Stimulated activated CD4-positive, alpha-beta T cell treated with anti-CD3 and anti-CD28 coated beads, Interleukin-12 subunit alpha, Interleukin-12 subunit beta, amount 100 ng/mL, for 4 hours (primary cell): ENCODE measurements around the gene STAB2.
"Not testable (repeated sequence)": the region's sequence is repeated elsewhere in the genome, so short reads cannot be mapped to it uniquely, and the experiment has no call there.

Experiments used
- DNase-seq: peaks from one replicate; pipeline ENCODE4 v3.0.0-alpha.2; 2020

The STAB2 gene

DNA sequence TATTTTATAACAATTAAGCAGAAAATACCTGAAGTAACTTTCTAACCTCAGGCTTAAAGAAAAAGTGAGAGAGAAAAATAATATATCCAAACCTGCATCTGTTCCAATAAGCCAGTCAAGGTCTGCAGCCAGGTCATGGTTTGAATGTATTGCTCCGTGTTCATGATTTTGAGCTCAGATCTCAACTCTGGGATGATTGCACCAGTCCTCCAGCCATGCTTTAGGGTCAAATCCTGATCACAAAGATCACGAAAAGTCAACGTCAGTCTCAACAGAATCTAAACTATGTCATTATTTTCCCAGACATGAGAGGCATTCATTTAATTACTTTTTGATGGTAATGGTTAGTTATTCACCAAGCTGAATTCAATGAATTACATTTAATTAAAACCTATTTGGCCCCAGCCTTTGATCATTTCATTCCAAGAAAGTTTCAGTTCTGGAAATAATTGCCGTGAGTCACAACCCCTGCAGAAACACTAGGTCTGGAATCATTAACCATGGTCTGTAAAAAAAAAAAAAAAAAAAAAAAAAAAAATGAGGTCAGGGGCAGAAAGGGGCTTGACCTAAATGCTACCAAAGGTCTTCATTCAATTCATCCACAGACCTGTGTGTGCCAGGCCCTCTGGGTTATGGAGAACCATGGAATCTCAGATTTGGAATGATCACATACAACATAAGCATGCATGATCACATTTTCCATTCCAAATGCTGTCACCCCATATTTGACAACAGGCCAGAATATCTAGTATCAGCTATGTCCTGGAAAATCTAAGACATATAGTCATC, 198.4 kb downstream of the STAB2 start:
- DNase-seq = no peak

DNA sequence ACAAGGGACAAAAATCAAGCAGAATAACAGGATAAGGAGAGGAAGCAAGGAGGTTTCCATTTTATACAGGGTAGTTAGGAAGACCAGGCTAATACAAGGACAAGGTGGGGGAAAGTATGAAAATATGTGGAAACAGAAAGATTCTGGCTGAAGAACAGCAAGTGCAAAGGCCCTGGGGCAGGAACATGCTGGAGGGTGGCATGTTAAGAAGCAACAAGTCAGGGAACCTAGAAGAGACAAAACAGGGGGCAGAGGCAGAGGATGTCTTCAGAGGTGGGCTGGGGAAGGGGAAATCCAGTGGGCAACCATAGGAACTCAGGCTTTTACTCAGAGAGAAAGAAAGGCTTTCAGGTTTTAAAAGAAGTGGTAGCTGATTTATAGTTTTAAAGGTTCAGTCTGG, 199.1 kb downstream of the STAB2 start:
- no peak for DNase-seq

- no peak for DNase-seq
Measured at GRCh38 chr12:103791350-103791920, 204.4 kb downstream of the STAB2 start.

DNA sequence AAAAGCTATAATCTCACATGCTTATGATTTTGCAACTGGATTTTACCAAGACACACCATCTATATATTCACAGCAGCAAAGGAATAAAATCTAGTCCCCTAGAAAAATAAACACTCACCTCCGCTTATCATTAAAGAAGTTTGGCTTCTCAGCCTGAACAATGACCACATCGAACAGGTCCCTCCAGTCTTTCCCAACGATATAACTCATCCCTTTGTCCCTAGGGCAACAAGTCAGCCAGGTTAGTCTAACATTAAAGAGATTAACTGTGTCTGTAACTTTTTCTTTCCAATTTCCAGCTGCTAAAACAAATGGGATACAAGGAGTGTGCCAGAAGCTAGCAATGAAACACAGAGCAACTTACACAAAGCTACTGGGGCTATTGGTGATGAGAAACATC, 206.0 kb downstream of the STAB2 start:
- no peak for DNase-seq

GRCh38 chr12:103793512-103794045, 206.5 kb downstream of the STAB2 start:
- DNase-seq = no peak

DNA sequence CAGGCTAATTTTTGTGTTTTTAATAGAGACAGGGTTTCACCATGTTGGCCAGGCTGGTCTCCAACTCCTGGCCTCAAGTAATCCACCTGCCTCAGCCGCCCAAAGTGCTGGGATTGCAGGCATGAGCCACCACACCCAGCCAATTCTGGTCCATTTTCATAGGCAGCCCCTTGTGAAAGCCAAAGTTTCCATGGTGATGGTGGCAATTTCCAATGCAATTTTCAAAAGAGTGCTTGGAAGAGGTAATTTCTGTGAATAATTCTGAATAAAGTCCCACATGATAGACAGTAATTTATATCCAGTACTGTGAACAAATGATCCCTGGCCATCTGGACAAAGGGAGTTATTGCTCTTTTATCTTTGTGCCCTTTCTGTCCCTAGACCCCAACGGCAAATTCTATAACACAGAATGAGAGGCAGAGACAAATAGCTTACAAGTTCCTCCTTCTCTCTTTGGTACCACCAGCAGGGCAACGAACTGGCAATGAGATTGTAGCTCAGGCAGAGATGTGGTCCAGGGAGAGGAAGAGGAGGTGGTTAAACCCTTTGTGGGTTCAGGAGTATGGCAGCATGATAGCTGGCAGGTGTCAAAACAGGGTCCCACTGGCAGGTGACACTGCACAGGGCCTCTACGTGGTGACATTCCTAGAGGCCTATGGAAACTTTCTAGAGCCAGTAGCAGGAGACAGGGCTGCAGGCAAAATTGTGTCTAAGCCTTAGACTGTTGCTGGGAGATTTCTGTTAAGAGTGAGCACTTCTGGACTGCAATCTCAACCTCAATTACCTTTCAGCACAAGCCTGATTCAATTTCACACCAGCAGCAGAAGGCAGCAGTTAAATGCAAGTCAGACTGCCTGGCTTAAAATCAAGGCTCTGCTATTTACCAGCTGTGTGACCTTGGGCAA, 207.5 kb downstream of the STAB2 start:
- no peak for DNase-seq

DNA sequence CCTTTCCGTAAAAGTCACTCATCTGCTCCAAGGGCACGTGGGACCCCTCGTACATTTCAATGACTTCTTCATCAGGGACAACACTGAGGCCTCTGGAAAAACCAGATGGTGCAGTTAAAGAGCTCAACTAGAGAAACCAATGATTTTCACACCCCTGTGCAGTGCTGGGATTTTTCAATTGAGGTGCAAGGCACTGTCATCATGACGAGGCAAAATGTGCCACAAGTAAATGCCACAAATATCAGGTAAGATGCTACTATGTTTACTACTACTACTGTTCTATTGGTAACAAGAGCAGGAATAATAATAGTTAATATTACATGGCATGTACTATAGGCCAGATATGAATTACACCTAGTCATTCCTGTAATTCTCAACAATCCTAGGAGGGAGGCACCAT, 211.5 kb downstream of the STAB2 start:
- DNase-seq = no peak

GRCh38 chr12:103799504-103799856, 212.4 kb downstream of the STAB2 start:
- no peak for DNase-seq

GRCh38 chr12:103799857-103800771, 213.0 kb downstream of the STAB2 start:
- DNase-seq = no peak

DNA sequence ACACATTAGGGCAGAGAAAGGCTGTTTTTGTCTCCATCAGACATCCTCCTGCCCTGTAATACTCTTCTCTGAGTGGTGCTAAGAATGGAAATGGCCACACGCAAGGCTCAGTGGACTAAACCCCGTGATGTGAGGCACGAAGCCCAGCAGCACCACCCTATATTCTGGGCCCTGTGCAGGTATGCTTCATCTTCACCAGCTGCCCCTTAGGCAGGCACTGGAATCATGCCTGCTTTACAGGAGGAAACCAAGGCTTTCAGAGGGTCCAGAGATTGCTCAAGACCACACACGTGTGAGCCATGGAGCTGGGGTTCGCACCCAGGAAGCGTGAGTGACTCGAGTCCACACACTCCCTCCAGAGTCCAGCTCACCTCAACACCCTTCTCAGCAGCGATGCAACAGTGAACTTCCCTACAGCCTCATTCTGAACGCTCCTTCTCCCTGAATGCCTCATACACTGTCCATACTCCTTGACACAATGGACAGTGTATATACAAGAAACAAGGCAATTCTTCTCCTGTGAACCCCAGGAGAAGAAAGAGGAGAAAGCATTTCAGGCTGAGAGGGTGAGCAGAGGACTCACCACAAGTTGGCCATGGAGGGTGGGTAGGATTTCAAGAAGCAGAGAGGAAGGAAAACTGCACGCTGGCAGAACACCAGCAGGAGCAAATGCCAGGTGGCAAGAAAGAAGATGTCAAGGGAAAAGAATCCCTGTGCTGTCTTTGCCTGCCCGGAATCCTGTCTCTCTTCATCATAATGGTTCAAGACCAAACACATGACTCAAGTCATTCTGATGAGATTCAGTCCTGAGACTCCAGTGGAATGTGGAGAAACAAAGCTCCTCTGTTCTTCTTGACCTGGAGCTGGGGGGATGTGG, 214.9 kb downstream of the STAB2 start:
- no peak for DNase-seq

- no peak for DNase-seq
Measured at GRCh38 chr12:103802586-103802886, 215.5 kb downstream of the STAB2 start.

DNA sequence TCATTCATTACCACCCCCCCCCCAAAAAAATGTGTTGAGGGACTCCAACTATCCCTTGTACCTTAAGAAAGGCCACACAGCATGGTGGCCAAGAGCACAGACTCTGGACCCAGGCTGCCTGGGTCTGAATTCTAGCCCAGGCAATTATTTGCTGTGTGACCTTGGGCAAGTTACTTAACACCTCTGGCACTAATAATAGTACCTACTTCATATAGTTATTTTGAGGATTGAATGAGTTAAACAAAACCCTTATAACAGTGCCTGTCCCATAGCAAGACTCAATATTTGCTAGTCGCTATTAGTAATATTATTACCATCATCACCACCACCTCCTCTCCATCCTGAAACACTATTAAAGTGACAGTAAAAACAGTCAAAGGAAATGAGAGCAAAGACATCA, 216.8 kb downstream of the STAB2 start:
- no peak for DNase-seq

DNA sequence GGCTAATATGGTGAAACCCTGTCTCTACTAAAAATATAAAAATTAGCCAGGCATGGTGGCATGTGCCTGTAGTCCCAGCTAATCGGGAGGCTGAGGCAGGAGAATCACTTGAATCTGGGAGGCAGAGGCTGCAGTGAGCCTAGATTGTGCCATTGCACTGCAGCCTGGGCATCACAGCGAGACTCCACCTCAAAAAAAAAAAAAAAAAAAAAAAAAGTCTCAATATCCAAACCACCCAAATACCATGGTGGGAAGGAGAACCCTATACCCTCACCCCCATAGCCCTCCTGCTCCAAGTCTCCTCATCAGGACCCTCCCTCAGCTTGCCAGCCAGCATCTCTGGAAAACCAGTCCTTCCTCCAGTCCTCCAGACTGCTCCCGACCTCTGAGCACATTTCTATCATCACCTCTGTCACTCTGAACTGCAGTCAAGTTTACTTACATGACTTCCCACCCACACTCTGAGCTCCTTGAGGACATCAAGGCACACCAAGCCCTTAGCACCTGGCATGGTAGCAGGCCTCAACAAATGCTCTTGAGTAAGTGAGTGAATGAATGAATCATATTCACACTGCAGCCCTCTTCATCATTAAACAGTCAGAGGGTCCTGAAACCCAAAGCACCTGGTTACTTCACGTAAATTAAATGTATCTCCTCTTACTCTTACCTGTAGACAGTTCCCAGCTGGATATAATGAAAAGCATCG, 218.7 kb downstream of the STAB2 start:
- no peak for DNase-seq

- no peak for DNase-seq
Measured at GRCh38 chr12:103806803-103807202, 219.7 kb downstream of the STAB2 start.

GRCh38 chr12:103807561-103808238, 220.6 kb downstream of the STAB2 start:
- DNase-seq = no peak

DNA sequence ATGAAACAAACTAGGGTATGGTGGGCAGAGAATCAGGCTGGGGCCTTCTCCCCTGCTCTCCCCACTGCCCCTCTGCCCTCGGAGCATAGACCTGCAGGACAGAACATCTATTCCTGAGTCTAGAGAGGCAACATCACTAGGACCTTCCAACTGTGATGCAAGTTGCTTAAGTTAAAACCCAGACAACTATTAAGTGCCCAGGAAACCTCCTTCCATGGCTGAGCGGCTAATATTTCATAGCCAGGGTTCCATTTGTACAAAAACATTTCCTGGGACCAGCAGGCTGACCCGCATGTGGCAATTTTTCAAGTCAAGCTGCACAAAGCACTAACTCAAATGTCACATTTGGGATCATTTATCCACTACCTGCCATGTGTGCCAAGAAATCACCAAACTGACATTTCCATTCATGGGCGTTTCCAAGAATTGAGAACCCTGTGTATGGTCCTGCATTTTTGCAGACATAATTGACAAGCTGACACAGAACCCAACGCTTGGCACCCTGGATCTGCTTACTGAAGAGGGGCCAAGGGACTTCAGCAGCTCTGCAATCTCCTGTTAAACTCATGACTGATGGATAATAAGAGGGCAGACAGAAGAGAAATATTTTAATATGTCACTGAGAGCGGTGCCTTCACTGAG, 221.3 kb downstream of the STAB2 start:
- no peak for DNase-seq

- DNase-seq = no peak
Measured at GRCh38 chr12:103809154-103809553, 222.1 kb downstream of the STAB2 start.

DNA sequence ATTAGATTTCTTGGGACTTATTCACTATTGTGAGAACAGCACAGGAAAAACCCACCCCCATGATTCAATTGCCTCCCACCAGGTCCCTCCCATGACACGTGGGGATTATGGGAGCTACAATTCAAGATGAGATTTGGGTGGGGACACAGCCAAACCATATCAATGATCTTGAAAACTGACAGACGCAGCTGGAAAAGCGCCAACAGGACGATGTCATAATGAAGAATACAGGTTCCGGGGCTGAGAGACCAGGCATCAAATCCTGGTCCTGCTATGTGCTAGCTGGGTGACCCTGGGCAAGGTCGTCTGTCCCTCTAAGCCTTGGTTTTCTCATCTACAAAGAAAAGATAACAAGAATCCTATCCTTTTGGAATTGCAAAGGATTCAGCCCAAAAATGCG, 222.6 kb downstream of the STAB2 start:
- not testable (repeated sequence) for DNase-seq

DNA sequence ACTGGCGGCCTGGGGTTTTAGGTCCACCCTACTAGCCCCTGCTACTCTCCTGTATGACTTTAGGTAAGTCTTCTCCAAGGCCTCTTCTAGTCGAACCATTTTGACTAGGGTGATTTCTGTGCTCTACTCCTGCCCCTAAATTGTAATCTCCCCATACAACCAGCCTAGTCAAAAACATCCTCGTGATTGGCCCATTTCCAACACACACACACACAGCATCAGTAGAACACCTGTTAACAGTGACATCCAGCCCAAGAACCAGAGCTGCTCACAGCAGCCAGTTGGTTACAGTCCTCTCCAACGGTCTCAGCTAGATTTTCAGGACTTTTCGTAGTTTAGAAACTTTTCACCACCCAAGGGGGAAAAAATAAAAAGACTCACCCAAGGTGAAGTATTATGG, 223.0 kb downstream of the STAB2 start:
- no peak for DNase-seq

GRCh38 chr12:103811791-103812190, 224.7 kb downstream of the STAB2 start:
- DNase-seq = no peak
